Measurements from ENCODE around the gene NR3C2.

DNA sequence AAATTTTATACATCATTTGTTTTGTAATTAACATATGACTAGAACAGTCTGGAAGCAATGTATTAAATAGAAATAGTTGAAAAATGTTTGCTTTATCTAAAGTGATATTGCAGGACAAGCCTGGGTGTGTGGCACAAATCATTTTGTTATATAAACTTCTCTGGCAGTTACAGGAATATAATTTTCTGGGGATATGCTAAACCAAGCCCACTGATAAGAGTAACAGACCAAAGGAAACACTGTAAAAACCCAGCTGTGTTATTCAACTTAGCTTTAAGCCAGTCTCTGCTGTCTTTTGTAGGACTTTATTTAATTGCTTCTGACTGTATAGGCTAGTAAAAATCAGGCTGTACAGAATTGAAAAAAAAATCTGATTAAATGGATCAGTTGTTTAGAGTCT, 156.2 kb downstream of the NR3C2 start:
- TF ChIP-seq EZH2 (IDR thresholded peaks at IDR 0.05; ENCODE audit: borderline replicate concordance, low read depth, low read length, poor library complexity, severe bottlenecking), result no peak
- TF ChIP-seq, protein P1, sequence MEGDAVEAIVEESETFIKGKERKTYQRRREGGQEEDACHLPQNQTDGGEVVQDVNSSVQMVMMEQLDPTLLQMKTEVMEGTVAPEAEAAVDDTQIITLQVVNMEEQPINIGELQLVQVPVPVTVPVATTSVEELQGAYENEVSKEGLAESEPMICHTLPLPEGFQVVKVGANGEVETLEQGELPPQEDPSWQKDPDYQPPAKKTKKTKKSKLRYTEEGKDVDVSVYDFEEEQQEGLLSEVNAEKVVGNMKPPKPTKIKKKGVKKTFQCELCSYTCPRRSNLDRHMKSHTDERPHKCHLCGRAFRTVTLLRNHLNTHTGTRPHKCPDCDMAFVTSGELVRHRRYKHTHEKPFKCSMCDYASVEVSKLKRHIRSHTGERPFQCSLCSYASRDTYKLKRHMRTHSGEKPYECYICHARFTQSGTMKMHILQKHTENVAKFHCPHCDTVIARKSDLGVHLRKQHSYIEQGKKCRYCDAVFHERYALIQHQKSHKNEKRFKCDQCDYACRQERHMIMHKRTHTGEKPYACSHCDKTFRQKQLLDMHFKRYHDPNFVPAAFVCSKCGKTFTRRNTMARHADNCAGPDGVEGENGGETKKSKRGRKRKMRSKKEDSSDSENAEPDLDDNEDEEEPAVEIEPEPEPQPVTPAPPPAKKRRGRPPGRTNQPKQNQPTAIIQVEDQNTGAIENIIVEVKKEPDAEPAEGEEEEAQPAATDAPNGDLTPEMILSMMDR (conservative IDR thresholded peaks at IDR 0.05; ENCODE audit: low read depth, low read length), result no peak

All from A673 (cell line).